ENCODE data around the gene GSTT4.
"Not testable (repeated sequence)": the region's sequence is repeated elsewhere in the genome, so short reads cannot be mapped to it uniquely, and the experiment has no call there.

GRCh38 chr22:23955886-23956285 lies 49.4 kb downstream of the GSTT4 start:
- TF ChIP-seq USF2 (IDR thresholded peaks at IDR 0.05); POLR2A (IDR thresholded peaks at IDR 0.05; ENCODE audit: low read length); RNF2 (IDR thresholded peaks at IDR 0.05; ENCODE audit: borderline replicate concordance, low read depth); EP300 (IDR thresholded peaks at IDR 0.05); E2F6 (IDR thresholded peaks at IDR 0.05; ENCODE audit: borderline replicate concordance, low read depth); MAX (IDR thresholded peaks at IDR 0.05); CTCF (IDR thresholded peaks at IDR 0.05); EHMT2 (IDR thresholded peaks at IDR 0.05; ENCODE audit: low read depth); ELK1 (IDR thresholded peaks at IDR 0.05; ENCODE audit: low read depth, low read length); REST (IDR thresholded peaks at IDR 0.05); RARB (CRISPR knock-in tag; IDR thresholded peaks at IDR 0.05); MAFK (IDR thresholded peaks at IDR 0.05; ENCODE audit: partially characterized antibody): not testable (repeated sequence)

All from A549 (cell line).